Left lung (tissue), 10 donors: Measurements from ENCODE around the gene PTPRD. TPM values are rescaled to one million over a fixed set of nuclear protein-coding genes. Genes with fewer than 3 reads are reported as not detected.

Experiments
- ATAC-seq: fragments of 200-7000 bp; cut with Tn5 transposase; one replicate; pipeline ENCODE4 v1.9.1; 2020; ENCODE audit warnings: moderate library complexity
- DNase-seq, 4 donors: peaks; one replicate each; pipeline ENCODE4 v3.0.0-alpha.2; 2013 to 2020
- H3K27ac ChIP-seq, 2 donors: fragments of 200-600 bp; sonication (generic) in 1 of 2; one replicate each; pipeline versions ENCODE4 v1.5.0 to v1.8.0; 2020 to 2021
- H3K27me3 ChIP-seq, 2 donors: fragments of 200-600 bp; sonication (generic) in 1 of 2; one replicate each; pipeline versions ENCODE4 v1.5.0 to v1.8.0; 2020 to 2021
- H3K36me3 ChIP-seq, 2 donors: fragments of 200-600 bp; sonication (generic) in 1 of 2; one replicate each; pipeline versions ENCODE4 v1.5.0 to v1.8.0; 2020 to 2021
- H3K4me1 ChIP-seq, 2 donors: fragments of 200-600 bp; one replicate each; pipeline ENCODE4 v1.8.0; 2021
- H3K4me3 ChIP-seq, 2 donors: fragments of 200-600 bp; sonication (generic) in 1 of 2; one replicate each; pipeline versions ENCODE4 v1.5.0 to v1.8.0; 2020 to 2021; ENCODE audit warnings: mild to moderate bottlenecking in 1 of 2
- H3K9me3 ChIP-seq, 2 donors: fragments of 200-600 bp; sonication (generic) in 1 of 2; one replicate each; pipeline versions ENCODE4 v1.5.0 to v1.8.0; 2020 to 2021
- CTCF ChIP-seq, 2 donors: fragments of 200-600 bp; sonication (generic) in 1 of 2; IDR thresholded peaks; one replicate each; pipeline versions ENCODE4 v1.5.0 to v1.8.0; 2021; ENCODE audit warnings: antibody characterized with exemption in 2 of 2
- intact Hi-C, 2 donors: fragments of 100-400 bp; cut with DNase I; formaldehyde crosslinking; loops; one replicate each; pipeline versions ENCODE4 v1.11.2 to v1.14.2; 2022
- polyA plus RNA-seq, 6 donors: library from polyadenylated mRNA; unstranded; fragments of 120-200 nt; gene quantifications; one replicate each; pipeline ENCODE4 v1.2.1, GENCODE V29; 2013; ENCODE audit not compliant: insufficient read length in 6 of 6
- total RNA-seq, 2 donors: library from RNA; stranded (reverse); fragmentation: NEBNext Ultra II Directional; extraction: Animal tissue kit (Norgen Biotek cat#: 25700); gene quantifications; one replicate each; pipeline ENCODE4 v1.2.1, GENCODE V29; 2021
- donor health status: DM: no; HTN: yes; CAD: no.
- donor health status: DM: no; HTN: no; CAD: no.

The PTPRD gene
- total and polyA plus RNA-seq, 8 donors: 24.2 to 167 (median 139) TPM

GRCh38 chr9:8888591-8888990, 1724.2 kb downstream of the PTPRD start:
- Histone ChIP-seq H3K4me3 (no peak overlapping the region), H3K36me3 (no peaks in the 10 kb centered on the region), H3K4me1 (no peaks in the 10 kb centered on the region), H3K27me3 (no peaks in the 10 kb centered on the region), H3K27ac (no peak overlapping the region), H3K9me3 (no peaks in the 10 kb centered on the region)
- intact Hi-C loops: no loop called here
- DNase-seq (no peak), ATAC-seq (no peak)
- TF ChIP-seq CTCF (IDR thresholded peaks at IDR 0.05): no peak

DNA sequence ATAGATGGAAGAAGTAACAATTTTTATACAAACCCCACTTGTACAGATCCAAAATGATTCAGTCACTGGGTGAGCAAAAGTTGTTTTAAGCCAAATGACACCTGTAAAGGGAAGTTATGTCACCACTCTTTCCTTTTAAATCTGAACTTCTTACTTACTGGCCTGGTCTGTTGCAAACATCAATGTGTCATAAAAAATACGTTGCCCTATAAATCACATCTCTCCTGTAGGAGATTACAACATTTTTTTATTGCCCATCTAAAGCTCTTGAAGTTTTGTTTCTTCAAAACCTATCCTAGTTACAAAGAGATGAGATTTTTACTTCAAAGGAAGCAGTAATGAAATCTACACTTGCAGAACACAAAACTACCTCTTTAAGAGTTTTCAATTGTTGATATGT, 1725.4 kb downstream of the PTPRD start:
- no peak for ATAC-seq
- H3K27ac ChIP-seq: no peak overlapping the region
- no peak for DNase-seq
- intact Hi-C loops: no loop called here
- no peak for TF ChIP-seq CTCF (IDR thresholded peaks at IDR 0.05)
- H3K27me3 ChIP-seq: no peaks in the 10 kb centered on the region
- no peak overlapping the region for H3K4me3 ChIP-seq
- no peaks in the 10 kb centered on the region for H3K36me3 ChIP-seq
- H3K9me3 ChIP-seq: no peaks in the 10 kb centered on the region
- H3K4me1 ChIP-seq: no peaks in the 10 kb centered on the region

DNA sequence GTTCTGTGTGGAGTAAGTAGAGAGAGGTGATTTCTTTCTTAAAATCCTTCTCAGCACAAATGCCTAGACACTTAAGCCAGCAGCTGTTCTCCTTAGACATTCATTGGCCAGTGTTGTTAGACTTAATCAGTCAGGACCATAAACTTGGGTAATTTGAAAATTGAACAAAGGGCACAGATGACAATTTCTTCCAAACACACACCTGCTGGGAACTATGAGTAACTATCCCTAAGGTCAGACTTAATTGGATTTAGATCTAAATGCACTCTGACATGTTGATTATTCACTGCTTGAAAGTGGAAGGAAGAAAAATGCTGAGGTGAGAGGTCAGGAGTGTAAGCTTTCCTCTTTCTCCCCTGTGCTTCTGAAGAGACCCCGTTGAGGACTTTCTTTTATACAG, 1729.5 kb downstream of the PTPRD start:
- ATAC-seq (no peak), DNase-seq (no peak)
- no peak for TF ChIP-seq CTCF (IDR thresholded peaks at IDR 0.05)
- Histone ChIP-seq H3K36me3 (no peaks in the 10 kb centered on the region), H3K4me3 (no peak overlapping the region), H3K9me3 (no peaks in the 10 kb centered on the region), H3K4me1 (no peaks in the 10 kb centered on the region), H3K27me3 (peaks cover 0 to 3% of the 10 kb centered on the region in 2 donors), H3K27ac (no peak overlapping the region)
- intact Hi-C loops: no loop called here

DNA sequence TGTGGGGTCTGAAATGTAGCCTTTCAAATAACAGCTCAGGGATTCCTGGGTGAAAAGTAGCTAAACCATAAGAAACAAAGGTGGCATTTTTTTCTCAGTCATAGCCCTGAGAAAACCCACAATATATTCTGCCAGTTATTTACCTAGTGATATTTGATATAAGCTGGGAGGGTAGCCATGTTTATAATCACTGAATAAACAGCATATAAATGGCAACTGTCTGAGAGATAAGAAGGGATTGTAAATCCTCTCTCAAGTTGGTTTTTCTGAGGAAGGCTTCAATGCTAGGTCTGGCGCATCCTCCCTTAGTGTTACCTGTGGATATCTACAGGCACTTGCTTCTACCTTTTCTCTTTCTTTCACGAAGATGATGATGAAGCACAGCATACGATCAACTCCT, 1732.7 kb downstream of the PTPRD start:
- Histone ChIP-seq H3K4me1 (no peaks in the 10 kb centered on the region), H3K4me3 (no peak overlapping the region), H3K9me3 (no peaks in the 10 kb centered on the region), H3K27ac (no peak overlapping the region), H3K36me3 (no peaks in the 10 kb centered on the region), H3K27me3 (peaks cover 0 to 3% of the 10 kb centered on the region in 2 donors)
- ATAC-seq (no peak), DNase-seq (no peak)
- no peak for TF ChIP-seq CTCF (IDR thresholded peaks at IDR 0.05)
- intact Hi-C loops: no loop called here

DNA sequence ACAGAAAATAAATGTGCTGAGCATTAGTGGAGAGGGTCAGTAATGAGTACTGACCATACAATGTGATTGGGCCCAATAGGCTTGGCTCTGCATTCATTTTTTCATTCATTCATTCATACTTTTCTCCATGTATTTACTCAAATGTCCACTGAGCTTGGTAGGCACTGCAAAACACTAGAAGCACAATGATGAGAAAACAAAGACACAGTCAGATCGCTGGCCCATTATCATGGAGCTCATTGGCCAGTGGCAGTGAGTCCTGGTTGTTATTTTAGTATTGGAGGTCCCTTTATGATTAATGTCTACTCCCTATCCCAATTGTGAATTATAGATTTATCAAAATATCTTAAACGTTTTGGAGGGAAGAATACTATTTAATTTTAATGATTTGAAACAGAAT, 1733.5 kb downstream of the PTPRD start:
- no peak for TF ChIP-seq CTCF (IDR thresholded peaks at IDR 0.05)
- Histone ChIP-seq H3K36me3 (no peaks in the 10 kb centered on the region), H3K4me1 (no peaks in the 10 kb centered on the region), H3K4me3 (no peak overlapping the region), H3K9me3 (no peaks in the 10 kb centered on the region), H3K27me3 (peaks cover 0 to 3% of the 10 kb centered on the region in 2 donors), H3K27ac (no peak overlapping the region)
- intact Hi-C loops: no loop called here
- ATAC-seq (no peak), DNase-seq (no peak)
